ENCODE results near the gene CMC4.

Gene CMC4, protein sequence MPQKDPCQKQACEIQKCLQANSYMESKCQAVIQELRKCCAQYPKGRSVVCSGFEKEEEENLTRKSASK

DNA sequence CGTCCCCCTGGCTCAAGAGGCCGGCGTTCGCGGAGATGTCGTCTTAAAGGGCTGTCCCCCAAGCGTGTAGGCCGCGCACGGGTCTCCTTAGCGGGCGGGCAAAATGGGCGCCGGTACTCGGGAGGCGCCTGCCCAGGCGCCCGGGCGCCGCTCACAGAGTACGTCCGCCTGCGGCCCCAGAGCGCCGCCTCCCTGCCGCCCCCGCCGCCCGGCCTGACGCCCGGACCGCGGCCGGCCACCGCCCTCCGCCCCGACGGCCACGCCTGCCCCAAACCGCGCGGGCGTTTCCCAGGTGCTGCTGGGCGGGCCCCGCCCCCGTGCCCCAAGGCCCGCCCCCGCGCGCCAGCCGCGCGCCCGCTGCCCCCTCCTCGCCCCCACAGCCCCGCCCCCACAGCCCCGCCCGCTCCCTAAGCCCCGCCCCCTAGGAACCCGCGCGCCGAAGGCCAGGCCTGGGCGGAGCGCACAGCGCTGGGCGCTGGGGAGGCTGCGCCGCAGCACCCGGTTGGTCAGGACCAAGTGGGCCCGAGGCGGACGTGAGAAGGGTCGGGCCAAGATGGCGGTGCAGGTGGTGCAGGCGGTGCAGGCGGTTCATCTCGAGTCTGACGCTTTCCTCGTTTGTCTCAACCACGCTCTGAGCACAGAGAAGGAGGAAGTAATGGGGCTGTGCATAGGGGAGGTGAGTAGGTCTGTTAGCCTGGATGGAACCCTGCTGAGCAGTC, at the start of gene CMC4, which contains the start of the genes BRCC3 and MTCP1:
TSS of gene CMC4 (minus strand) at position 162 of the 719 bp plus-strand sequence. CDS start 7,113 bp downstream, outside the sequence.
TSS of gene BRCC3 (plus strand) at position 534 of the 719 bp plus-strand sequence. CDS start at position 554, 20 bp downstream.
TSS of gene MTCP1 (minus strand) at position 162 of the 719 bp plus-strand sequence. CDS start 5,126 bp downstream, outside the sequence.
- DNase-seq: peak; percentile 60

GRCh38 chrX:155115174-155115819, 44.4 kb upstream of the CMC4 start:
- DNase-seq: no peak

DNA sequence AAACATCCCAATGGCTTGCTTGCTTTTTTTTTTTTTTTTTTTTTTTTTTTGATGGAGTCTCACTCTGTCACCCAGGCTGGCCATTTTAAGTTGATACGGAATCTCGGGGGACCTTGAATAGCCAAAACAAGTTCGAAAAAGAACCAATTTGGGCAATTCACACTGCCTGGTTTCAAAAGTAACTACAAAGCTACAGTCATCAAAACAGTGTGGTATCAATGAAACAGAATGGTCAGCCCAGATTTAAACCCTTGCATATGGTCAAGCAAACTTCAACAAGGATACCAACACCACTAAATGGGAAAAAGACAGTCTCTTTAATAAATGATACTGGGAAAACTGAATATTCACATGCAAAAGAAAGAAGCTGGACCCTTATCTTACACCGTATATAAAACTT, 42.2 kb upstream of the CMC4 start:
- no peak for DNase-seq

- DNase-seq: no peak
Measured at GRCh38 chrX:155112171-155112570, 41.2 kb upstream of the CMC4 start.

GRCh38 chrX:155108427-155108826, 37.5 kb upstream of the CMC4 start:
- no peak for DNase-seq

GRCh38 chrX:155105919-155106318, 35.0 kb upstream of the CMC4 start:
- no peak for DNase-seq

- no peak for DNase-seq
Measured at GRCh38 chrX:155094468-155095061, 23.6 kb upstream of the CMC4 start.

DNA sequence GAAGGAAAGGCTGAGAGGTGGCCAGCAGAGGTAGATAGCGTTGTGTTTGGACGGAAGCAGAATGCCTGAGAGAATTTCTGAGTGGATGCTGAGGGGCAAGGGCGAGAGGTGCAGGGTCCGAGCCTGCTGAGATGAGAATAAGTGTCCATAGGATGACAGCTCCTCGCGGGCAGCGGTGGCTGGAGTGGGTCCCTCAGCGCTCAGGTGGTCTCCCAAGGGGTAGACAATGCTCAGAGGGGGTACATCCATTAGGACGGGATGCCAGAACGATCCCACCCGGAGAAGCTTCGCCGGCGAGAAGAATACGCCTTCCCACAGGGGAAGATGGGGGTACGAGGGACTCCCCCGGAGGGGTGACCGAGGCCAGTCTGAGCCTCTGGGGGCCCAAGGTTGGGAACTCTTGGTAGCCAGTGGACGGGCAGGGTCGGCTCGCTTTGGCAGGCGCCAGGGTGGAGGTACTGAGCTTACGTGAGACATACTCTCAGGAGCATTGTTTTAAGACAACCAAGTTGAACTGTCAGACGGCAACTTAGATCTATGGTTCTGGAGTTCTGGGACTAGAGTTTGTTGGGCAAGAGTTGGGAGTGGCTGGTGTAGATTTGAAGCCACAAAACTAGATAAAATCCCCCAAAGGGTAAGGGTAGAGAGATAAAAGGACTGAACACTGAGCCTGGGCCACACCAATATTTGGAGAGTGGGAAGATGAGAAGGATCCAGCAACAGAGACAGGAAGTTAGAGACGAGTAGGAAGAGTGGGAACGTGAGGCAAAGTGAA, 16.2 kb upstream of the CMC4 start:
- no peak for DNase-seq

DNA sequence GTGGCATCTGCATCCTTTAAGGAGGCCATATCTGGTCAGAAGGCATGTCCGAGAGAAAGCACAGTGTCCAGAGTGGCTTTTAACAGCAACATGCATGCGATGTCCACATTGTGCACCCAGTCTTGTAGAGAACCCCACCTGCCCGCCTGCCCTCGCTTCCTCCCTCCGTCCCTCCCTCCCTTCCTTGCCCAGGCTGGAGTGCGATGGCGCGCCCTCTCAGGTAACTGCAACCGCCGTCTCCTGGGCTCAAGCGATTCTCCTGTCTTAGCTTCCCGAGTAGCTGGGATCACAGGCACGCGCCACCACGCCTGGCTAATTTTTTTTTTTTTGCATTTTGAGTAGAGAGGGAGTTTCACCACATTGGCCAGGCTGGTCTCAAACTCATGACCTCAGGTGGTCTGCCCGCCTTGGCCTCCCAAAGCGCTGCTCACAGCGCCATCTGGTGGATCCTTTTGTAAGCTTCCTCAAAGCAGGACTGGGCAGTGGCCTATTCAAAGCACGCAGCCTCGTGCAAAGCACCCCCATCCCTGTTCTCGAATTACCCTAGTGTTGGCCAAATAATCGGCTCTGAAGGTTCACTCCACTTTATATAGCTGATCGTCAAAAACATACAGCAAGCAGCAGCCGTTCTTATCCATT, 15.4 kb upstream of the CMC4 start:
- peak; percentile 10 for DNase-seq

GRCh38 chrX:155071694-155072280, 851 bp upstream of the CMC4 start:
- DNase-seq: no peak

DNA sequence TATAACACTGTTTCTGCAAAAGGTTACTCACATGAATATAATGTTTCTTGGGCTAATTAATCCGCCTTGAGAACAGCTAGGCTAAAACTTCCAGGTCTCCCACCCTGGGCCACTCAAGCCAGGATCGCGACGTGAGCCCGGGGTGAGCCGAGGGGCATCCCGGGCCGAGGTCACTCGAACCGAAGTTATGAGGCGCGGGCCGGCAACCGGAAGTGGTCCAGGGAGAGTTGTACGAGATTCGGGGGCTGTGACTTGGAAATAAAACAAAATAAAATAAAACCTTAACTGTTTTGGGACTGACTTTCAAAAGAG, 317 bp downstream of the CMC4 start:
- DNase-seq: no peak

DNA sequence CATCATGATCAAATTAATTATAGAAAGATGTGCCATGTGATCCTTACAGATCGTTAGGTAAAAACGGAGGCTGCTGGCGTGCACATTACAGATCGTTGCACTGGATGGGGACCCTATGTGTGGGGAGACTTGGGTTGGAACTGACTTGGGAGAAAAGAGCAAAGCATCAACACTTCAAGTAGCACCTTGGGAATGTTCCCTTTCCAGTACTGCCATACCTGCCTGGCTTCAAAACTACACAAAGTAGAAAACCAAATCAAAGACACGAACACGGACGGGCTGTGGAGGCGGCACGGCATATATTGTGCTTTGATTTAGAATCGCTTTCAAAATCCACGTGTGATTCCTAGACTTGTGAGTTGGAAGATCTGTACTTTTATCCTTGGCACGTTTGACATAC, 898 bp downstream of the CMC4 start:
- DNase-seq: no peak

GRCh38 chrX:155069414-155069813, 1.5 kb downstream of the CMC4 start:
- DNase-seq: no peak

GRCh38 chrX:155068165-155068564, 2.8 kb downstream of the CMC4 start:
- DNase-seq: no peak

- DNase-seq: no peak
Measured at GRCh38 chrX:155065035-155065734, 5.8 kb downstream of the CMC4 start.

- DNase-seq: no peak
Measured at GRCh38 chrX:155061760-155062159, 9.2 kb downstream of the CMC4 start.

- DNase-seq: peak; percentile 27
Measured at GRCh38 chrX:155056877-155057792, 13.8 kb downstream of the CMC4 start.

- DNase-seq: no peak
Measured at GRCh38 chrX:155056471-155056870, 14.5 kb downstream of the CMC4 start.

- DNase-seq: no peak
Measured at GRCh38 chrX:155055494-155055893, 15.4 kb downstream of the CMC4 start.

DNA sequence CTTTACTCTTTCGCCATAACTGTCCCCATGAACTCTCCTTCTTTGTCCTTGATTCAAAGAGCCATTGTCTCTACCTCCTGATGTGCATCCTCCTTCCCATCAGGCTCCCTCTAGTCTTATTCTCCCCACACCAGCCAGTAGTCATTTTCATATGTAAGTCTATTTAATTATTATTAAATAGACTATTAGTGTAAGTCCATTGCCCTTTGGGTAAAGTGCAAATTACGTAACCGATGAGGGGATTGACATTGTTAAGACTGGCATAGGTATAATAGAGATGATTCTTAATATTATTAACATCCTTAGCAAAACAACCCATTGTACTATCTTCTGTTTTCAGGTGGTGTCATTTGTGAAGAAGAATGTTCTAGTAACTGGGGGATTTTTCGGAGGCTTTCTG, 16.7 kb downstream of the CMC4 start:
- DNase-seq: no peak

Measured in activated CD4-positive, alpha-beta T cell treated with anti-CD3 and anti-CD28 coated beads for 1 hour (primary cell).